GM18951 (cell line): ENCODE measurements around the gene IGFBP4.

ENCODE experiments used
- POLR2A ChIP-seq: IDR thresholded peaks from 4 replicates; pipeline ENCODE4 v1.6.1; 2011; ENCODE audit warnings: mild to moderate bottlenecking; ENCODE audit not compliant: insufficient read length, insufficient read depth; ENCODE audit errors: extremely low read depth
- in situ Hi-C: fragments of 300-500 bp; cut with MboI; formaldehyde crosslinking; loops from one replicate; pipeline ENCODE4 v1.12.0; 2022; ENCODE audit warnings: low sequenced_read_pairs, mixed read lengths, inconsistent platforms; ENCODE audit not compliant: unreplicated experiment

The IGFBP4 gene

GRCh38 chr17:40440166-40440565 lies 3.1 kb upstream of the IGFBP4 start:
- TF ChIP-seq POLR2A: no peak
- in situ Hi-C loops: loop anchor here (25.0 kb wide), 1 partner anchor 97 kb away; no protein-coding TSS in a partner anchor

GRCh38 chr17:40442392-40443195 lies 656 bp upstream of the IGFBP4 start:
- in situ Hi-C loops: loop anchor here (25.0 kb wide), 1 partner anchor 95 kb away; no protein-coding TSS in a partner anchor
- no peak for TF ChIP-seq POLR2A

GRCh38 chr17:40443988-40444899 lies 994 bp downstream of the IGFBP4 start:
- TF ChIP-seq POLR2A: no peak
- in situ Hi-C loops: loop anchor here (25.0 kb wide), 1 partner anchor 93 kb away; no protein-coding TSS in a partner anchor

GRCh38 chr17:40445751-40446468 lies 2.7 kb downstream of the IGFBP4 start:
- in situ Hi-C loops: loop anchor here (25.0 kb wide), 1 partner anchor 91 kb away; no protein-coding TSS in a partner anchor
- TF ChIP-seq POLR2A: no peak

GRCh38 chr17:40447148-40447644 lies 3.9 kb downstream of the IGFBP4 start:
- TF ChIP-seq POLR2A: no peak
- in situ Hi-C loops: loop anchor here (25.0 kb wide), 1 partner anchor 90 kb away; no protein-coding TSS in a partner anchor

- in situ Hi-C loops: loop anchor here (25.0 kb wide), 1 partner anchor 89 kb away; no protein-coding TSS in a partner anchor
- no peak for TF ChIP-seq POLR2A
Measured at GRCh38 chr17:40447806-40448205, 4.6 kb downstream of the IGFBP4 start.

GRCh38 chr17:40448213-40448638 lies 5.0 kb downstream of the IGFBP4 start:
- no peak for TF ChIP-seq POLR2A
- in situ Hi-C loops: loop anchor here (25.0 kb wide), 1 partner anchor 89 kb away; no protein-coding TSS in a partner anchor

GRCh38 chr17:40448639-40449261 lies 5.5 kb downstream of the IGFBP4 start:
- no peak for TF ChIP-seq POLR2A
- in situ Hi-C loops: loop anchor here (25.0 kb wide), 1 partner anchor 89 kb away; no protein-coding TSS in a partner anchor

GRCh38 chr17:40450175-40450574 lies 6.9 kb downstream of the IGFBP4 start:
- in situ Hi-C loops: no loop called here
- no peak for TF ChIP-seq POLR2A

GRCh38 chr17:40451420-40451819 lies 8.2 kb downstream of the IGFBP4 start:
- in situ Hi-C loops: no loop called here
- TF ChIP-seq POLR2A: no peak

- in situ Hi-C loops: no loop called here
- no peak for TF ChIP-seq POLR2A
Measured at GRCh38 chr17:40452216-40452787, 9.1 kb downstream of the IGFBP4 start.
